Endothelial cell of umbilical vein (primary cell): ENCODE data around the gene RAB20. TPM values are rescaled to one million over a fixed set of nuclear protein-coding genes. Genes with fewer than 3 reads are reported as not detected.

Source experiments
- BruUV-seq: library from RNA; stranded (reverse); fragments of 400-500 nt; replicated peaks from 2 replicates; lab custom pipeline; 2021; lab: Mats Ljungman, UMichigan
- CTCF ChIA-PET: fragments of 300-600, 350-600 bp; sonication (Branson Sonifier 250); formaldehyde crosslinking; loops from one replicate; lab custom pipeline; 2021; ENCODE audit warnings: antibody characterized with exemption, inconsistent platforms; lab: Charles Lee
- POLR2A ChIA-PET: fragments of 300-600, 350-600 bp; sonication (Branson Sonifier 250); formaldehyde crosslinking; loops from one replicate; lab custom pipeline; 2021; ENCODE audit warnings: antibody characterized with exemption, inconsistent platforms; lab: Charles Lee
- DNase-seq: peaks from one replicate; pipeline ENCODE4 v3.0.0-alpha.2; 2011; ENCODE audit warnings: low read depth, low spot score
- FAIRE-seq: peaks from 2 replicates; lab custom pipeline; 2011; peaks lifted over from hg19 to GRCh38; lab: Jason Lieb, UNC
- H2AFZ ChIP-seq: 2 replicates; pipeline ENCODE4 v1.6.0; 2012; ENCODE audit warnings: low read depth, low read length, control low read depth, inconsistent platforms
- H3K27ac ChIP-seq: 2 replicates; pipeline ENCODE4 v1.5.1; 2011; ENCODE audit warnings: low read depth, mild to moderate bottlenecking, control low read depth, low read length, moderate library complexity; ENCODE audit not compliant: insufficient read depth
- H3K27me3 ChIP-seq, 2 experiments: 2 replicates each; pipeline versions ENCODE4 v1.6.0 to v1.6.1; 2011; ENCODE audit warnings: low read length in 2 of 2, mixed read lengths in 1 of 2; ENCODE audit not compliant: control insufficient read depth in 2 of 2, insufficient read depth in 2 of 2
- H3K36me3 ChIP-seq, 2 experiments: 2 replicates in 1 of 2; 3 replicates in 1 of 2; pipeline ENCODE4 v1.5.1; 2011; ENCODE audit warnings: low read length in 2 of 2, mild to moderate bottlenecking in 1 of 2, moderate library complexity in 1 of 2; ENCODE audit not compliant: control insufficient read depth in 2 of 2, insufficient read depth in 2 of 2; ENCODE audit errors: extremely low read depth in 1 of 2
- H3K4me1 ChIP-seq: 3 replicates; pipeline ENCODE4 v1.5.1; 2011; ENCODE audit warnings: mild to moderate bottlenecking, low read length; ENCODE audit not compliant: control insufficient read depth, insufficient read depth; ENCODE audit errors: extremely low read depth
- H3K4me2 ChIP-seq: 2 replicates; pipeline ENCODE4 v1.6.1; 2011; ENCODE audit warnings: low read length, control low read depth, mixed read lengths; ENCODE audit not compliant: insufficient read depth
- H3K4me3 ChIP-seq, 3 experiments: fragments of 200-600 bp in 1 of 3; sonication (generic), shearing (Covaris generic) in 1 of 3; replicated peaks in 1 of 3; 2 replicates each; pipeline ENCODE4 v1.5.1; 2011 to 2016; ENCODE audit warnings: control low read depth in 3 of 3, low read length in 3 of 3, mild to moderate bottlenecking in 2 of 3, inconsistent platforms in 1 of 3, low read depth in 1 of 3, moderate library complexity in 1 of 3; ENCODE audit not compliant: insufficient read depth in 1 of 3
- H3K79me2 ChIP-seq: 2 replicates; pipeline ENCODE4 v1.6.0; 2012; ENCODE audit warnings: low read length, inconsistent platforms; ENCODE audit not compliant: control insufficient read depth, insufficient read depth
- H3K9ac ChIP-seq: replicated peaks from 2 replicates; pipeline ENCODE3; 2011; ENCODE audit warnings: low read length, control low read depth; ENCODE audit not compliant: insufficient read depth; ENCODE audit errors: extremely low read depth
- H3K9me1 ChIP-seq: replicated peaks from 3 replicates; pipeline ENCODE4 v1.6.0; 2011; ENCODE audit warnings: mild to moderate bottlenecking, low read length; ENCODE audit not compliant: control insufficient read depth, insufficient read depth; ENCODE audit errors: extremely low read depth
- H3K9me3 ChIP-seq: replicated peaks from 2 replicates; pipeline ENCODE4 v1.5.1; 2012; ENCODE audit warnings: low read length, inconsistent platforms; ENCODE audit not compliant: control insufficient read depth, insufficient read depth
- H4K20me1 ChIP-seq: replicated peaks from 2 replicates; pipeline ENCODE3; 2011; ENCODE audit warnings: mild to moderate bottlenecking, low read length; ENCODE audit not compliant: control insufficient read depth, insufficient read depth; ENCODE audit errors: extremely low read depth
- CTCF ChIP-seq, 2 donors: IDR thresholded peaks; 1 replicate in 1 of 2; 2 replicates in 1 of 2; pipeline ENCODE4 v1.5.1; 2011; ENCODE audit warnings: low read length in 2 of 2, mild to moderate bottlenecking in 2 of 2, moderate library complexity in 2 of 2, control low read depth in 1 of 2, inconsistent platforms in 1 of 2, low read depth in 1 of 2; ENCODE audit not compliant: insufficient read depth in 1 of 2; ENCODE audit errors: extremely low read depth in 1 of 2
- EZH2 ChIP-seq: IDR thresholded peaks from 2 replicates; pipeline ENCODE4 v1.6.1; 2012; ENCODE audit warnings: borderline replicate concordance, low read depth, mild to moderate bottlenecking, moderate library complexity, low read length, inconsistent platforms; ENCODE audit not compliant: severe bottlenecking
- FOS ChIP-seq: IDR thresholded peaks from 2 replicates; pipeline ENCODE4 v1.6.1; 2011; ENCODE audit warnings: mild to moderate bottlenecking, low read length, moderate library complexity, borderline replicate concordance; ENCODE audit not compliant: insufficient read depth
- GATA2 ChIP-seq: IDR thresholded peaks from 2 replicates; pipeline ENCODE4 v1.7.0; 2011; ENCODE audit warnings: low read depth, mild to moderate bottlenecking, moderate library complexity, mixed read lengths, low read length; ENCODE audit not compliant: insufficient read length, insufficient read depth
- JUN ChIP-seq: IDR thresholded peaks from 2 replicates; pipeline ENCODE4 v1.6.1; 2011; ENCODE audit warnings: borderline replicate concordance, low read depth; ENCODE audit not compliant: insufficient read length, insufficient read depth
- MAX ChIP-seq: IDR thresholded peaks from 2 replicates; pipeline ENCODE4 v1.6.1; 2011; ENCODE audit not compliant: insufficient read depth, insufficient read length
- MYC ChIP-seq: IDR thresholded peaks from one replicate; pipeline ENCODE4 v1.6.1; 2011; ENCODE audit warnings: mild to moderate bottlenecking, low read depth, low read length
- POLR2A ChIP-seq: IDR thresholded peaks from 2 replicates; pipeline ENCODE4 v1.6.1; 2012; ENCODE audit warnings: low read depth, mild to moderate bottlenecking, control low read depth, low read length
- POLR2AphosphoS5 ChIP-seq: IDR thresholded peaks from 2 replicates; pipeline ENCODE4 v1.6.1; 2012; ENCODE audit warnings: low read depth, mild to moderate bottlenecking, control low read depth, low read length, moderate library complexity; ENCODE audit not compliant: insufficient read depth
- dilution Hi-C: fragments of 300-500 bp; cut with MboI; formaldehyde crosslinking; loops from one replicate; pipeline ENCODE4 v1.15.0; 2019; ENCODE audit warnings: low sequenced_read_pairs; ENCODE audit not compliant: extremely low pct_ligation_motif_present
- intact Hi-C: fragments of 100-400 bp; cut with micrococcal nuclease; formaldehyde crosslinking; loops from one replicate; pipeline ENCODE4 v1.10.0; 2022
- polyA plus RNA-seq, 4 experiments: library from polyadenylated mRNA; depleted of rRNA in 3 of 4; stranded (reverse) in 3 of 4; unstranded in 1 of 4; fragments of >200 nt; gene quantifications; 2 replicates each; pipeline versions ENCODE4 v1.2.1 to v1.2.3, GENCODE V29; 2011 to 2012; ENCODE audit warnings: missing spikeins in 1 of 4
- total RNA-seq: library from RNA; stranded (reverse); gene quantifications from 2 replicates; pipeline ENCODE4 v1.2.3, GENCODE V29; 2021

The RAB20 gene
- total and polyA plus RNA-seq, 2 donors (not counting 3 experiments of a cell fraction or from before 2014, with no cell fraction given), result 1.3 to 1.7 TPM

- H3K9me1 ChIP-seq, result no peaks in the 10 kb centered on the region
- H3K4me1 ChIP-seq, result peaks cover 21% of the 10 kb centered on the region
- H3K27ac ChIP-seq, result no peak overlapping the region
- no peak overlapping the region for H3K4me3 ChIP-seq
- dilution Hi-C loops (no loop called here), intact Hi-C loops (loop anchor here (1.0 kb wide), 1 partner anchor 43 kb away; no protein-coding TSS in a partner anchor)
- TF ChIP-seq FOS (no peak), MAX (no peak)
- no peak for FAIRE-seq
- ChIA-PET POLR2A (no interaction called here), CTCF (no interaction called here)
- H2AFZ ChIP-seq, result no peak overlapping the region
- H3K36me3 ChIP-seq, result peaks cover 11 to 37% of the 10 kb centered on the region in 2 experiments
- no peaks in the 10 kb centered on the region for H4K20me1 ChIP-seq
- H3K9me3 ChIP-seq, result no peaks in the 10 kb centered on the region
- no peaks in the 10 kb centered on the region for H3K27me3 ChIP-seq
- BruUV-seq, result no TSS peak
- no peak overlapping the region for H3K9ac ChIP-seq
- no peaks in the 10 kb centered on the region for H3K79me2 ChIP-seq
- no peak for DNase-seq
- H3K4me2 ChIP-seq, result no peak overlapping the region
These were observed 86.4 kb downstream of the RAB20 start for GRCh38 chr13:110475117-110475516.

GRCh38 chr13:110474713-110475112 lies 86.8 kb downstream of the RAB20 start:
- Histone ChIP-seq H3K9ac (no peak overlapping the region), H3K27me3 (no peaks in the 10 kb centered on the region), H3K9me3 (no peaks in the 10 kb centered on the region), H3K9me1 (no peaks in the 10 kb centered on the region), H2AFZ (no peak overlapping the region), H3K4me1 (peaks cover 21% of the 10 kb centered on the region), H3K79me2 (no peaks in the 10 kb centered on the region), H3K4me3 (no peak overlapping the region), H3K36me3 (peaks cover 11 to 33% of the 10 kb centered on the region in 2 experiments), H3K4me2 (no peak overlapping the region), H3K27ac (no peak overlapping the region), H4K20me1 (no peaks in the 10 kb centered on the region)
- TF ChIP-seq GATA2, result no peak
- TF ChIP-seq EZH2, result no peak
- TF ChIP-seq CTCF (IDR thresholded peaks at IDR 0.05; ENCODE audit: extremely low read depth in 1 of 2, insufficient read depth in 1 of 2, low read depth in 1 of 2, low read length in 2 of 2), result no peak
- TF ChIP-seq POLR2A, result no peak
- TF ChIP-seq POLR2AphosphoS5, result no peak
- TF ChIP-seq FOS, result no peak
- TF ChIP-seq MYC, result no peak
- TF ChIP-seq MAX, result no peak
- no peak for TF ChIP-seq JUN
- DNase-seq (no peak), FAIRE-seq (no peak)
- BruUV-seq, result no TSS peak
- POLR2A ChIA-PET, result no interaction called here
- dilution Hi-C loops (no loop called here), intact Hi-C loops (loop anchor here (1.0 kb wide), 1 partner anchor 44 kb away; no protein-coding TSS in a partner anchor)
- CTCF ChIA-PET, result no interaction called here
